ENCODE measurements around the gene CSK. TPM values are rescaled to one million over a fixed set of nuclear protein-coding genes. Genes with fewer than 3 reads are reported as not detected.
A peak's percentile ranks its signal among the peaks of the same experiment; 100 is the strongest.

CSK gene
- total RNA-seq, 4 donors from 2014 or later = 8.4 to 23.1 (median 18.2) TPM

DNA sequence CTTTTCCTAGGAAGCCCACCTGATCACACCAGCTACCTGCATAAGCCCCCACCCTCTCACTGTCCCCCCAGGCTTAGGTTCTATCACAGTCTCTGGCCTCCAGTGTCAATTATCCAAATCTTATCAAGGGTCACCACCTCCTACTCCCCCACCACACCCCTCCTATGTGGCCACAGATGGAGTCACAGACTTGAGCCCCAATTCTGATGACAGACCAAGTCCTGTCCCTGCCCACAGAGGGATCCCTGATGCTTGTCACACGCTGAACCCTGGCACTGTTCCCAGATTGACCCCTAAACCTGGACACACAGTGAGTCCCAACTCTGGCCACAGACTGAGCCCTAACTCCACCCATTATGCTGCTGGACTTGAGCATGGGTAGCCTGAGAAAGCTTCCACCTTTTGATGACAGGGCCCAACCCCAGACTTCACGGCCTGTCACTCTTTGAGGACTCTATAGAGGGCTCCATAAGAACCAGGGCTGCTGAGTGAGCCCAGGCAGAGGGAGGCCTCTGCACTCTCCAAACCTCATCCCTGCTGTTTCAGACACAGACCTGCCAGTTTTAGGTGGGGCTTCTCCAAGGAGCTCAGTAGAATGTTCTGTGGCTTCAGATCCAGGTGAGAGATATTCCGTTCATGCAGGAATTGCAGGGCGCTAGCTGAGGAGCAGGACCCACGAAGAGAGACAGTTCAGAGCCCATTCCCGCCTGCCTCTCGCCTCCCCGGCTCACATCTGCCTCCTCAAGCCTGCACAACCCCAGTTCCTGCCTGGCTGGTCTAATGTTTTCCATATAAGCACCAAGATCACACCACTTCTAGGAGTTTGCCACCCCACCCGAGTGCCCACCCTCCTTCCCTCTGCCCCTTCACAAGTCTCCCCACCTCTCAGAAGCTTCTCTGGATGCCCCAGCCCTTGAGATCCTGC is 59.2 kb downstream of the CSK start:
- Histone ChIP-seq H3K9me3 (no peaks in the 10 kb centered on the region), H3K4me3 (no peak overlapping the region), H3K36me3 (peaks cover 0 to 71% of the 10 kb centered on the region in 2 donors), H3K27ac (no peak overlapping the region), H3K4me1 (peaks cover 0 to 35% (median 21%) of the 10 kb centered on the region in 3 donors), H3K27me3 (no peaks in the 10 kb centered on the region)
- no peak for ATAC-seq
- 91% methylated on average over 9 of the region's 9 CpGs; no CpG with 5 or more reads in 1 of the 2 donors for WGBS, 2 donors (ENCODE audit: low coverage in 1 of 2)
- no peak for TF ChIP-seq POLR2A (IDR thresholded peaks at IDR 0.05)
- TF ChIP-seq, protein P1, sequence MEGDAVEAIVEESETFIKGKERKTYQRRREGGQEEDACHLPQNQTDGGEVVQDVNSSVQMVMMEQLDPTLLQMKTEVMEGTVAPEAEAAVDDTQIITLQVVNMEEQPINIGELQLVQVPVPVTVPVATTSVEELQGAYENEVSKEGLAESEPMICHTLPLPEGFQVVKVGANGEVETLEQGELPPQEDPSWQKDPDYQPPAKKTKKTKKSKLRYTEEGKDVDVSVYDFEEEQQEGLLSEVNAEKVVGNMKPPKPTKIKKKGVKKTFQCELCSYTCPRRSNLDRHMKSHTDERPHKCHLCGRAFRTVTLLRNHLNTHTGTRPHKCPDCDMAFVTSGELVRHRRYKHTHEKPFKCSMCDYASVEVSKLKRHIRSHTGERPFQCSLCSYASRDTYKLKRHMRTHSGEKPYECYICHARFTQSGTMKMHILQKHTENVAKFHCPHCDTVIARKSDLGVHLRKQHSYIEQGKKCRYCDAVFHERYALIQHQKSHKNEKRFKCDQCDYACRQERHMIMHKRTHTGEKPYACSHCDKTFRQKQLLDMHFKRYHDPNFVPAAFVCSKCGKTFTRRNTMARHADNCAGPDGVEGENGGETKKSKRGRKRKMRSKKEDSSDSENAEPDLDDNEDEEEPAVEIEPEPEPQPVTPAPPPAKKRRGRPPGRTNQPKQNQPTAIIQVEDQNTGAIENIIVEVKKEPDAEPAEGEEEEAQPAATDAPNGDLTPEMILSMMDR (IDR thresholded peaks at IDR 0.05) = no peak
- no peak for TF ChIP-seq POLR2AphosphoS5 (IDR thresholded peaks at IDR 0.05)
- TF ChIP-seq EP300 (IDR thresholded peaks at IDR 0.05) = no peak

DNA sequence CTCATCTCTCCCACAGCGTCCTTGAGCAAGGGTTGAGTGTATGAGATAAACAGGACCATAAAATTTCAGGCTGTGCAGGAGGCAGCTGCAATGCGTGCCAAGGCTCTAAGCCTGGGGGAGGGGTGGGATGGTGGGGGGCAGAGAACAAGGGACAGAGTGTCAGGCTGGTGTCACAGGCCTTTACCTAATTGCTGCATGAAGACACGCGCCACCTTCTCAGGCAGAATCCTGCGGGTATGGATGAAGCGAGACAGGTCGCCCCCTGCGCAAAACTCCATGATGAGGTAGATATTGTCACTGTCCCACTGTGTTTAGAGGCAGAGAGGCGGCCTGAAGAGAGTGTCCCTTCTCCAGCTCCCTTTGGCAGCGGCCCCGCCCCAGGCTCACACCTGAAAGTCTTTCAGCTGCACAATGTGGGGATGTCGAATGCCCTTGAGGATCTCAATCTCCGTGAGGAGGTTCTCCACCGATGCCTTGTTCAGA is 60.1 kb downstream of the CSK start:
- no peak for ATAC-seq
- peaks cover 0 to 72% of the 10 kb centered on the region in 2 donors for H3K36me3 ChIP-seq
- WGBS, 2 donors (ENCODE audit: low coverage in 1 of 2) = 88 to 94% methylated on average over 3 to 6 of the region's 14 CpGs
- TF ChIP-seq EP300 (IDR thresholded peaks at IDR 0.05) = no peak
- TF ChIP-seq POLR2AphosphoS5 (IDR thresholded peaks at IDR 0.05) = no peak
- TF ChIP-seq POLR2A (IDR thresholded peaks at IDR 0.05) = no peak
- TF ChIP-seq, protein P1 (IDR thresholded peaks at IDR 0.05) = no peak
- peaks cover 0 to 35% (median 21%) of the 10 kb centered on the region in 3 donors for H3K4me1 ChIP-seq
- peak overlapping the region; percentile 88 to 98 for H3K4me3 ChIP-seq
- peak overlapping the region in 1 of 4 donors; percentile 87 for H3K27ac ChIP-seq
- H3K9me3 ChIP-seq = no peaks in the 10 kb centered on the region
- no peaks in the 10 kb centered on the region for H3K27me3 ChIP-seq

DNA sequence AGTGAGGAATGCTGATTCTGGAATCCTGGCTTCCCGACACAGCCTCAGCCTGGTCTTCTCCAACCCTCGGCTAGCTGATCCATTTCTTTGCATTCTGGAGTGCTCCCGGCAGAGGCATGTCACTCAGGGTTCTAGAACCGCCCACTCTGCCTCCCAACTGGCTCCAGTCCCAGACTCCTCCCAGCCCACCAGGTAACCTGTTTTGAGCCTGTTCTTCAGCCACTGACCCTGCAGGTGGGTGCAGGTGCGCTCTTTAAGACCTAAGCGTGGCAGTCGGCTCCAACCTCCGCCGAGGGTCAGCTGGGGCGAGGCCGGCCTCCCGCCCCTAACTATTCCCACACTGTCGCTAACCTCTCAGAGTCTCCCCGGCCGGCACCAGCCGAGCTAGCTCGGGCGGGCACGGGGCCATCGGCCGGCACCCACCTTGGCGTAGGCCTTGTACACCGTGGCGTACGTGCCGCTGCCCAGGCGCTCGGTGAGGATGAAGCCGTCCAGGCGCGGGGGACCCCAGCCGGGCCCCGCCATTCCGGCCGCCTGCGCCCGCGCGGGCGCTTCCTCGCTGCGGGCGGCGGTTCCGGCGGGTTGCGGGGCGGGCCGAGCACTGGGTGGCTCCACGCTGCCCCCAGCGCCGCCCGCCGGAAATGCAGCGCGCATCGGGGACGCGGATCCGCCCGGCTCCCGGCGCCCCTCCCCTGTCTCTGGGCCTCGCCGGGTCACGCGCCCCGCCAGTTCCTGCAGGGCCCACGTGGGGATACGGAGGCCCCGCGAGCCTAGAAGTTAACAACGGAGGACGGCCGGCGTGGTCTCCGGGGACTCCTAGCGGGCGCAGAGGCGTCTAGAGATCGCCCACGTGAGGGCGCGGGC is 60.9 kb downstream of the CSK start, which contains the start of gene ULK3:
TSS of gene ULK3 (minus strand) at position 576 of the 864 bp plus-strand sequence. CDS start at position 525, 51 bp downstream.
- Histone ChIP-seq H3K9me3 (no peaks in the 10 kb centered on the region), H3K27me3 (no peaks in the 10 kb centered on the region), H3K4me3 (peak within 1 kb of the TSS; percentile 88 to 98), H3K36me3 (peaks cover 0 to 72% of the 10 kb centered on the region in 2 donors), H3K4me1 (peaks cover 0 to 43% (median 21%) of the 10 kb centered on the region in 3 donors), H3K27ac (peak within 1 kb of the TSS; percentile 29 to 95 (median 88))
- 0 to 2% methylated on average over 1 to 11 of the region's 84 CpGs for WGBS, 2 donors (ENCODE audit: low coverage in 1 of 2)
- peak; percentile 94 for ATAC-seq
- TF ChIP-seq, protein P1 (IDR thresholded peaks at IDR 0.05) = peak in 3 of 4 experiments; percentile 79 to 96 (median 91)
- TF ChIP-seq POLR2A (IDR thresholded peaks at IDR 0.05) (peak; percentile 50 to 82), POLR2AphosphoS5 (IDR thresholded peaks at IDR 0.05) (peak; percentile 63), EP300 (IDR thresholded peaks at IDR 0.05) (no peak)

DNA sequence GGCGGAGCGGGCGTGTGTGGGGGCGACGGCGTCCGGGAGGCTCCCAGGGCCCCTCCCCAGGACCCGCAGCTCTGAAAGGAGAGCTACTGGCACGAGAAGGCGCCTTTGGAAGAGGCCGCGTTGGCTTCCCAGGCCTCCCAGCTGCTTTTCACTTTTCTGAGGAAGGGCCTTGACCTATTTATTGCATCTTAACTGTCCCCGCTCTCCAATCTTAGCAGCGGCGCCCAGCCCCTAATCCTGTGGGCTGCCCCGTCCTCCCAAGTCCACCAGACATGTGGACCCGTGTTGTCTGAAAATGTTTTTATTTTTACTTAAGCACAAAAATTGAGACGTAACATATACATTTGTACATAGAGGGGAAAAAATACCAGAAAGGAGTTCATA is 61.6 kb downstream of the CSK start:
- H3K27me3 ChIP-seq = no peaks in the 10 kb centered on the region
- no peak for TF ChIP-seq POLR2A (IDR thresholded peaks at IDR 0.05)
- TF ChIP-seq POLR2AphosphoS5 (IDR thresholded peaks at IDR 0.05) = no peak
- TF ChIP-seq, protein P1 (IDR thresholded peaks at IDR 0.05) = no peak
- TF ChIP-seq EP300 (IDR thresholded peaks at IDR 0.05) = no peak
- WGBS, 2 donors (ENCODE audit: low coverage in 1 of 2) = 15 to 25% methylated on average over 5 to 8 of the region's 18 CpGs

More for the DNA sequence above, 61.6 kb downstream of the CSK start:
- ATAC-seq = no peak
- H3K4me1 ChIP-seq = peaks cover 0 to 49% (median 21%) of the 10 kb centered on the region in 3 donors
- H3K4me3 ChIP-seq = peak overlapping the region; percentile 88 to 98
- peak overlapping the region; percentile 23 to 95 (median 88) for H3K27ac ChIP-seq
- no peaks in the 10 kb centered on the region for H3K9me3 ChIP-seq
- H3K36me3 ChIP-seq = peaks cover 0 to 72% of the 10 kb centered on the region in 2 donors
